ENCODE measurements around the gene ITGA1.
A peak's percentile ranks its signal among the peaks of the same experiment; 100 is the strongest.

Gene ITGA1

DNA sequence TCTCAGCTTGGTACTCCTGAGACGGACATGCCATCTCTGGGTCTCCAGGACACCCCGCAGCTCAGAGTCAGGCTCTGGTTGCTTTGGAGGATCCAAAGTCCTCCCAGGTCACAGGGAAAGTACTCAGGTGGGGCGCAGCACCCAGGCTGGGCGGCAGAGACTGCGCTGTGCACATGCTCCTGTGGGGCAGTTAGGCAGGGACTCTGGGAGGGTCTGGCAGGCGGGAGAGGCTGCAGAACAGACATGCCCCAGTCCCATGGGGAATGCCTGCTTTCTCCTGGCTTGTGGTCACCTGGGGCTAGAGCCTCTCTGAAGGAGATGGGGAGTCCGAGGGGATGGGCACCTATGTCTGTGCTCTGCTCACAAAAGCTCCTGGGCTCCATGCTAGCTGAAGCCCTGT lies 156.1 kb downstream of the ITGA1 start:
- TF ChIP-seq, protein P1, sequence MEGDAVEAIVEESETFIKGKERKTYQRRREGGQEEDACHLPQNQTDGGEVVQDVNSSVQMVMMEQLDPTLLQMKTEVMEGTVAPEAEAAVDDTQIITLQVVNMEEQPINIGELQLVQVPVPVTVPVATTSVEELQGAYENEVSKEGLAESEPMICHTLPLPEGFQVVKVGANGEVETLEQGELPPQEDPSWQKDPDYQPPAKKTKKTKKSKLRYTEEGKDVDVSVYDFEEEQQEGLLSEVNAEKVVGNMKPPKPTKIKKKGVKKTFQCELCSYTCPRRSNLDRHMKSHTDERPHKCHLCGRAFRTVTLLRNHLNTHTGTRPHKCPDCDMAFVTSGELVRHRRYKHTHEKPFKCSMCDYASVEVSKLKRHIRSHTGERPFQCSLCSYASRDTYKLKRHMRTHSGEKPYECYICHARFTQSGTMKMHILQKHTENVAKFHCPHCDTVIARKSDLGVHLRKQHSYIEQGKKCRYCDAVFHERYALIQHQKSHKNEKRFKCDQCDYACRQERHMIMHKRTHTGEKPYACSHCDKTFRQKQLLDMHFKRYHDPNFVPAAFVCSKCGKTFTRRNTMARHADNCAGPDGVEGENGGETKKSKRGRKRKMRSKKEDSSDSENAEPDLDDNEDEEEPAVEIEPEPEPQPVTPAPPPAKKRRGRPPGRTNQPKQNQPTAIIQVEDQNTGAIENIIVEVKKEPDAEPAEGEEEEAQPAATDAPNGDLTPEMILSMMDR (conservative IDR thresholded peaks at IDR 0.05; ENCODE audit: low read depth): no peak
- CTCF ChIA-PET: interaction anchor here (0.5 to 0.9 kb wide), 3 partner anchors 42 to 53 kb away, joined by 3 to 5 read pairs (median 3); no protein-coding TSS in a partner anchor
- POLR2A ChIA-PET (ENCODE audit: low non-redundant PET): interaction anchor here (0.7 kb wide), 1 partner anchor 144 kb away, joined by 3 read pairs; no protein-coding TSS in a partner anchor
- DNase-seq (ENCODE audit: low spot score): no peak
- no peak overlapping the region for H3K27ac ChIP-seq

DNA sequence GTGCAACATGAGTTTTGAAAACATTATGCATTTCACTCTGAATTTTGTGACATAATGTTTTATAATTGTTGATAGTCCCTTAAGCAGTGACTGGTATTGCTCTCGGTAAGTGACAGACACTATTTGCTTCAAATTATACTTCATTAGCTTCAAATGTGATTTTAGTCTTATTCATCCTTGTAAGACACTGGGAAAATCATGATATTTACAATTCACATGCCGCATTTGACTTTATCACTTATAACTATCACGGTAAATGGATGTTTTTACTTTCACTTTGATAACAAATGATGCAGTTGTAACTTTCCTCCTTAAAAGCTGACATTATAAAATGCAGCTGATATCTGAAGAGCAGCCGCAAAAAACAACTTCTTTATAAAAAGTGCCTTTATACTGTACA lies 157.3 kb downstream of the ITGA1 start:
- H3K27ac ChIP-seq: no peak overlapping the region
- no peak for DNase-seq (ENCODE audit: low spot score)
- POLR2A ChIA-PET (ENCODE audit: low non-redundant PET): no interaction called here
- CTCF ChIA-PET: interaction anchor here (1.0 to 1.6 kb wide), 3 partner anchors 34 to 152 kb away, joined by 3 read pairs; no protein-coding TSS in a partner anchor
- TF ChIP-seq, protein P1 (conservative IDR thresholded peaks at IDR 0.05; ENCODE audit: low read depth): no peak

DNA sequence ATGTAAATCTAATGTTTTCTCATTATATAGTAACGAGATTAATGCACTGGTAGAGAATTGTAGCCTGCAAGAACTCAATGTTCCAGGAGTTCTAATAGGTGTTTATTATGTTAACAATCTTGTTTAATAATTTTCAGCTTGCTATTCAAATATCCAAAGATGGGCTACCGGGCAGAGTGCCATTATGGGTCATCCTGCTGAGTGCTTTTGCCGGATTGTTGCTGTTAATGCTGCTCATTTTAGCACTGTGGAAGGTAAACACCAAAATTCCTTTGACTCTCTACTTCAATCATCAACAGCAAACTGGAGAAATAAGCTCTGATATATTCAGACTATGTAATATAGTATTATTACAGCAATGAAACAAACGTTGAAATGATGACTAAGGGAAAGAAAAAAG lies 159.5 kb downstream of the ITGA1 start:
- no peak overlapping the region for H3K27ac ChIP-seq
- ChIA-PET CTCF (no interaction called here), POLR2A (ENCODE audit: low non-redundant PET) (no interaction called here)
- no peak for DNase-seq (ENCODE audit: low spot score)
- TF ChIP-seq, protein P1 (conservative IDR thresholded peaks at IDR 0.05; ENCODE audit: low read depth): no peak

DNA sequence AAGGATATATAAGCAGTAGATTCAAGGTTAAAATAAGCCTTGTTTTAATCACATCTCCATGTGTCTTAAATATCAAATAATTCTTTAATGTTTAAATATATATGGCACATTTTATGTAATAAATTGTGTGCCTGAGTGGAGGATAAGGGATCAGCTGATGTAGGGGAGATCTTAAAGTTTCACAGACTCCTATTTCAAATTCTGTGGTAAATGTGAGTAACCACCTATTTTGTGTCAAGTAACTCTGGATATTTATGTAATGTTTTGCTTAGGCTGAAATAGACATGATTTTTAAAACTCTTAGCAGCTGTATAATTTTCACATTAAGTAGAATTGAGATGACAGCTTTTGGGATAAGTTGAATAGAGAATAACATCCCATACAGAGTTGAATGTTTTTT lies 160.1 kb downstream of the ITGA1 start:
- ChIA-PET POLR2A (ENCODE audit: low non-redundant PET) (interaction anchor here (1.1 kb wide), 1 partner anchor 42 kb away, joined by 5 read pairs; no protein-coding TSS in a partner anchor), CTCF (interaction anchor here (0.5 to 4.8 kb wide), 16 partner anchors 10 to 520 kb away, joined by 3 to 43 read pairs (median 4); partner anchors contain the start of genes ITGA2 and MOCS2)
- no peak overlapping the region for H3K27ac ChIP-seq

DNA sequence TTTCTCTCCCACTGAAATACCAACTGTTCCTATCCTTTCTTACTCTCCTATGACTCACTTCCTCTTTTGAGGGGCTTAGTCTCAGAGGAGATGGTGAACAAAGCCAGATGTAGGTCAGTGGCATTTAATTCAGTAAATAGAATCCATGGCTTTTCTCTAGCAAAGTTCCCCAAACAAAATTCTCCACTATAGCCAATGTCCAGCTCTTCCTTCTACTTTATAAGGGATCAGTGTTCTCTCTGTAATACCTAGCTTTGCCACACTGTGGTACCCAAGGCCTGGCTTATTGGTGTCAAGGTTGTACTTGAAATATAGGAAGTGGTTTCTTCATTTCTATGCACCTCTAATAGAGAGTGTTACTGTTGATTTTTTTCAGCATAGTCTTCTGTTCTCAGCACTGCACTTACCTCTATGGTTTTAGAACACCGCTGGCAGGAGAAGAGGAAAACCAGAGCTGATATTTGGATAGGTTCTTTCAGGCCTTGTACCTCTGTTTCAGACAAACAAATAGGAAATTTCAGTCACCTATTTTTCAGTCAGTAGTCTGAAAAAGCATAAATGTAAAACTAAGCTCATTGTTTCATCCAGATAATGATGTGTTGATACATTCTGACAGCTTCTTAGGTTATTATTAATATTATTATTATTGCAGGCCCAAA lies 160.8 kb downstream of the ITGA1 start:
- ChIA-PET POLR2A (ENCODE audit: low non-redundant PET) (interaction anchor here (1.1 kb wide), 1 partner anchor 42 kb away, joined by 5 read pairs; no protein-coding TSS in a partner anchor), CTCF (interaction anchor here (0.5 to 4.8 kb wide), 23 partner anchors 11 to 1087 kb away, joined by 3 to 43 read pairs (median 4); partner anchors contain the start of genes ITGA2 and MOCS2)
- peak; percentile 80 for DNase-seq (ENCODE audit: low spot score)
- H3K27ac ChIP-seq: no peak overlapping the region
- TF ChIP-seq, protein P1 (conservative IDR thresholded peaks at IDR 0.05; ENCODE audit: low read depth): peak; percentile 93

More for the DNA sequence above, 160.1 kb downstream of the ITGA1 start:
- TF ChIP-seq, protein P1 (conservative IDR thresholded peaks at IDR 0.05; ENCODE audit: low read depth): no peak
- no peak for DNase-seq (ENCODE audit: low spot score)

DNA sequence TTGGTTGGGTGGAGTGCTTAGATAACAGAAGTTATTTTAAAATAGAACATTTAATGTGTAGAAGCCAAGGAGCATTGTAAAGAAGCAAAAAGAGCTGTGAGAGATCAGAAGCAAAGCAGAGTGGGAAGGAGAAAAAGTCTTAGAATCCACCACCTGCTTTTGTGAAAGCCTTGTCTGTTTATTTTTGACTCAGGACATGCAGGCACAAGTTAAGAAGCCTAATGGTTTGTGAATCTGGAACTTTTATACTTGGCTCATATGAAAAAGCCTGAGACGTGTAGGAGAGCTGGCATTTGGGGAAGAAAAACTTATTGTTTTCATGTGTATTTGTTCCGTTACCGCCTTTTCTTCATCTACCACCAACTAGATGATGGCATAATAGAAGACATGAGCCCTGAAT lies 163.0 kb downstream of the ITGA1 start:
- ChIA-PET CTCF (interaction anchor here (0.6 to 4.8 kb wide), 4 partner anchors 14 to 157 kb away, joined by 3 to 43 read pairs (median 22); partner anchors contain the start of gene ITGA2), POLR2A (ENCODE audit: low non-redundant PET) (interaction anchor here (0.9 kb wide), 1 partner anchor 38 kb away, joined by 3 read pairs; the partner anchor contains the start of gene ITGA2)
- DNase-seq (ENCODE audit: low spot score): no peak
- no peak overlapping the region for H3K27ac ChIP-seq
- TF ChIP-seq, protein P1 (conservative IDR thresholded peaks at IDR 0.05; ENCODE audit: low read depth): no peak
